RWPE1 (cell line): ENCODE measurements around the gene SMIM27.
"Not testable (repeated sequence)": the region's sequence is repeated elsewhere in the genome, so short reads cannot be mapped to it uniquely, and the experiment has no call there.

Experiments used
- CTCF ChIA-PET: fragments of 350-600 bp; sonication (Branson Sonifier 250); formaldehyde crosslinking; extraction: SDS; loops from one replicate; lab custom pipeline; 2021; lab: Yijun Ruan, JAX
- POLR2A ChIA-PET: fragments of 400-600 bp; formaldehyde crosslinking; extraction: SDS; loops from one replicate; lab custom pipeline; 2020; ENCODE audit warnings: antibody characterized with exemption; ENCODE audit not compliant: low non-redundant PET; lab: Yijun Ruan, JAX
- DNase-seq: peaks from one replicate; pipeline ENCODE4 v3.0.0; 2012; ENCODE audit warnings: low spot score
- H3K27ac ChIP-seq: fragments of 450-650 bp; 2 replicates; pipeline ENCODE4 v1.5.1; 2017
- CTCF ChIP-seq: fragments of 450-650 bp; conservative IDR thresholded peaks from 2 replicates; pipeline ENCODE4 v1.5.1; 2017; ENCODE audit warnings: low read depth, mild to moderate bottlenecking

Gene SMIM27

DNA sequence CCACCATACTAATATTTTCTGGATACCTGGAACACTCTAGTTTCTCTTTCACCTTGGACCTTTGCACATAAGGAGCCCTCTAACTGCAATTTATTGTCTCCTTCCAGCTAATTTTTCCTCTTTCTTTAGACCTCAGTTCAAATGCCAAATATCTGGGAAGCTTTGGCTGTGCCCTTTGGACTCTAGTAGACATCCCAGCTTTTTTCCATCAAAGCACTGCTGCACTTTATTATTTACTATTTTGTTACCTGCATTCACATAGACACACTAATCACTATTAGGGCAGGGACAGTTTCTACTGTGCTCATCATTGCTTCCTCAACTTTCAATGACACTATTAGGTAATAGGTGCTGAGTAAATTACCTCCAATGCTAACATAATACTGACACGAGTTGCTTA is 28.2 kb upstream of the SMIM27 start:
- CTCF ChIA-PET: interaction anchor here (1.8 kb wide), 1 partner anchor 145 kb away, joined by 5 read pairs; no protein-coding TSS in a partner anchor

DNA sequence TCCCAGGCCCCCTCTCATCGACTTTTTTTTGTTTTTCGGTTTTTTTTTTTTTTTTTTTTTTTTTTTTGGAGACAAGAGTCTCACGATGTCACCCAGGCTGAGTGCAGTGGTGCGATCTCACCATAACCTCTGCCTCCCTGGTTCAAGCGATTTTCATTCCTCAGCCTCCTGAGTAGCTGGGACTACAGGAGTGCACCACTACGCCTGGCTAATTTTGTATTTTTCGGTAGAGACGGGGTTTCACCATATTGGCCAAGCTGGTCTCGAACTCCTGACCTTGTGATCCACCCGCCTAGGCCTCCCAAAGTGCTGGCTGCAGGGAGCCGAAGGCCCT is 27.6 kb upstream of the SMIM27 start:
- DNase-seq: not testable (repeated sequence)
- H3K27ac ChIP-seq: peak overlapping the region; percentile 81

More for the DNA sequence above, 28.2 kb upstream of the SMIM27 start:
- no peak for TF ChIP-seq CTCF
- no peak for DNase-seq
- no peak overlapping the region for H3K27ac ChIP-seq
- POLR2A ChIA-PET: no interaction called here

DNA sequence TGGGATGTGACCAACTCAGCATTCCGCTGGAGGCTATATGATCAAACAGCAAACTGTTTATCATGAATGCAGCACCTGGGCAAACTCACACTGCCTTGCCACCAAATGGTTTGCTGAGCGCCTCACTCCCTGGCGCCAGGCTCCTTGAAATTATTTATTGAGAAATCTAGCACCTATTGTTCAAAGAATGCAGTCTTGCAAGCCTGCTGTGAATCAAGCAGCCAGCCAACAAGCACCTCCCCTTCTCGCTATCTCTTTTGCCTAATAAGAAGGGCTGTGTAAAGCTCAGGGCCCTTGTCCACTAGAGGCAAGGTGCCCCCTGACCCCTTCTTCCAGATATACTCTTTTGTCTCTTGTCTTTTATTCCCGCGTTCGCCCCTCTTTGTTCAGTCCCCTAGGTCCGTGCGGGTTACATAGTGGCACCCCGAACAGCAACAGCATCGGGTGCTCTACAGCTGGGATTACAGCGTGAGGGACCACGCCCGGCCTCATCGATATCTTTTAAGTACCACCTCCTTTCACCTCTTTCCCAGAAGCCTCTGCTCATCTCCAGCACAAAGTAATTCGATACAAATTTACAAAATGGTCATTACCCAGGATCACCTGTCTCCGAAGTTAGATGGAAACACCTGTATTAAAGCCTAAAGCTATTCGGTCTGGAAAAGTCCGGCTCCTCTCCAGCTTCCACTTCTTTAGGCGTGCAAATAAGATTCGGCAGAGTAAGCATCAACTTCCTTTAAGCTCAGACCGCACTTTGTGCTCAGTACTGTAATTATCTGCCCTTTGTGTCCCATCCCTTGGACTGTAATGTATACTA is 27.0 kb upstream of the SMIM27 start:
- peak overlapping the region; percentile 81 for H3K27ac ChIP-seq
- POLR2A ChIA-PET: no interaction called here

More for the DNA sequence above, 27.6 kb upstream of the SMIM27 start:
- CTCF ChIA-PET: interaction anchor here (1.8 to 2.4 kb wide), 2 partner anchors 55 to 146 kb away, joined by 5 to 6 read pairs; no protein-coding TSS in a partner anchor
- POLR2A ChIA-PET: not testable (repeated sequence)

GRCh38 chr9:32525709-32526030 is 26.5 kb upstream of the SMIM27 start:
- POLR2A ChIA-PET: interaction anchor here (0.9 kb wide), 1 partner anchor 141 kb away, joined by 3 read pairs; the partner anchor contains the start of gene ACO1
- peak overlapping the region; percentile 81 for H3K27ac ChIP-seq
- DNase-seq: no peak
- TF ChIP-seq CTCF: no peak
- CTCF ChIA-PET: interaction anchor here (0.7 to 2.4 kb wide), 6 partner anchors 44 to 147 kb away, joined by 3 to 11 read pairs (median 4); no protein-coding TSS in a partner anchor

More for the DNA sequence above, 27.0 kb upstream of the SMIM27 start:
- DNase-seq: peak; percentile 25
- CTCF ChIA-PET: interaction anchor here (0.9 to 2.4 kb wide), 4 partner anchors 54 to 147 kb away, joined by 3 to 6 read pairs (median 4); no protein-coding TSS in a partner anchor
- TF ChIP-seq CTCF: no peak

DNA sequence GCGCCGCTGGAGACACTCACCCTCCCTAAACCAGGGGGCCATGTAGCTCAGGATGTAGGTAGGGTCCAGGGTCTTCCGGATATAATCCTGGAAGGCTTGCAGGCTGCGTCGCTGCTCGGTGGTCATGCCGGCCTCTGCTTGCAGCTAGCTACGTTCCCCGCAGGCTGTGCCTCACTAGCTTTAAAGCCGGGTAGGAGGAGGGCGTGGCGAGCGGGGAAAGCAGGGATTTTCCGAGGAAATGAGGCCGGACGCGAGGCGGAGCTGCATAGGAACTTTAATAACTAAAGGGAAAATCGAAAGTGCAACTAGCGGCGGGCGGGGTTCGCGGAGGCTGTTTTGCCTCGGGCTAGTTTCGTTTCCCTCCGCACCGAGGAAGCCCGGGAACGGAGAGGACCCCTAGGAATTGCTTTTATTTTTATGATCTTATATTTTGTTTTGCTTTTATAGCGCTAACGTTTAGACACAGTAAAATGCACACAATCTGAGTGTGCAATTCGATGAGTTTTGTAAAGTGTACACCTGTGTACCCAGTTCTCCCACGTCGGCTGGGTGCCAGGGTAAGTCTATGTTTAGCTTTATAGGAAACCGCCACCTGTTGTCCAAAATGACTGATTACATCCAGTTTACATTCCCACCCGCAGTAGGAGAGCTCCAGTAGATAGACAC is 26.0 kb upstream of the SMIM27 start, which contains the start of gene RIGI:
Gene RIGI, minus strand, starts transcription at position 156 of the 666 bp plus-strand sequence. Its CDS starts 30 bp downstream, at position 126.
- ChIA-PET POLR2A (interaction anchor here (0.9 kb wide), 1 partner anchor 142 kb away, joined by 3 read pairs; the partner anchor contains the start of gene ACO1), CTCF (interaction anchor here (0.7 to 2.4 kb wide), 6 partner anchors 44 to 148 kb away, joined by 3 to 11 read pairs (median 6); no protein-coding TSS in a partner anchor)
- peak; percentile 93 for TF ChIP-seq CTCF
- peak within 1 kb of the TSS; percentile 81 for H3K27ac ChIP-seq
- DNase-seq: peak; percentile 89

DNA sequence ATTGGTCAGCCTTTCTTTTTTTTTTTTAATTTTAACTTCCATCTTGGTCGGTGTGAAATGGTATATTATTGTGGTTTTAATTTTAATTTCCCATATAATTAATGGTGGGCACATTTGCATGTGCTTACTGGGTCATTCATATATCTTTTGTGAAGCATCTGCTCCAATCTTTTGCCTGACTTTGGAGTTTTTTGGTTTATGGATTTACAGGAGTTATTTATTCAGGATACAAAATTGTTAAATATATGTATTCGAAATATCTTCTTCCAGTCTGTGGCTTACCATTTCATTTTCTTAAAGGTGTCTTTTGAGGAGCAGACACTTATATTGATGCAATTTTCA is 25.4 kb upstream of the SMIM27 start:
- peak; percentile 61; the same call in 1 of the 2 replicates for TF ChIP-seq CTCF
- ChIA-PET POLR2A (interaction anchor here (0.9 kb wide), 1 partner anchor 142 kb away, joined by 3 read pairs; the partner anchor contains the start of gene ACO1), CTCF (interaction anchor here (0.7 to 2.4 kb wide), 4 partner anchors 46 to 148 kb away, joined by 4 to 11 read pairs (median 6); no protein-coding TSS in a partner anchor)
- H3K27ac ChIP-seq: no peak overlapping the region; the same call in 1 of the 2 replicates
- no peak for DNase-seq
